Measurements from ENCODE around the gene EIF6.

Gene EIF6

GRCh38 chr20:35293303-35294292, 9.0 kb upstream of the EIF6 start:
- H3K4me3 ChIP-seq (ENCODE audit: low read length): no peak overlapping the region
- no peak for TF ChIP-seq ZNF274 (IDR thresholded peaks at IDR 0.05; ENCODE audit: low read depth, low read length)

GRCh38 chr20:35292504-35293285, 8.1 kb upstream of the EIF6 start:
- TF ChIP-seq ZNF274 (IDR thresholded peaks at IDR 0.05; ENCODE audit: low read depth, low read length): no peak
- no peak overlapping the region for H3K4me3 ChIP-seq (ENCODE audit: low read length)

- no peak for TF ChIP-seq ZNF274 (IDR thresholded peaks at IDR 0.05; ENCODE audit: low read depth, low read length)
- H3K4me3 ChIP-seq (ENCODE audit: low read length): no peak within 1 kb of the TSS
These were observed 7.3 kb upstream of the EIF6 start, which contains the start of gene FAM83C for GRCh38 chr20:35291654-35292503. Gene FAM83C, minus strand, starts transcription at chr20:35292425. Its CDS starts 121 bp downstream, at chr20:35292304.

- H3K4me3 ChIP-seq (ENCODE audit: low read length): no peak overlapping the region
- TF ChIP-seq ZNF274 (IDR thresholded peaks at IDR 0.05; ENCODE audit: low read depth, low read length): no peak
These were observed 6.4 kb upstream of the EIF6 start for GRCh38 chr20:35290887-35291417.

GRCh38 chr20:35290186-35290886, 5.8 kb upstream of the EIF6 start:
- TF ChIP-seq ZNF274 (IDR thresholded peaks at IDR 0.05; ENCODE audit: low read depth, low read length): no peak
- no peak overlapping the region for H3K4me3 ChIP-seq (ENCODE audit: low read length)

- no peak overlapping the region for H3K4me3 ChIP-seq (ENCODE audit: low read length)
- TF ChIP-seq ZNF274 (IDR thresholded peaks at IDR 0.05; ENCODE audit: low read depth, low read length): no peak
These were observed 3.9 kb upstream of the EIF6 start for GRCh38 chr20:35288325-35289060.

- no peak for TF ChIP-seq ZNF274 (IDR thresholded peaks at IDR 0.05; ENCODE audit: low read depth, low read length)
- H3K4me3 ChIP-seq (ENCODE audit: low read length): no peak overlapping the region
These were observed 3.1 kb upstream of the EIF6 start for GRCh38 chr20:35287509-35288324.

- TF ChIP-seq ZNF274 (IDR thresholded peaks at IDR 0.05; ENCODE audit: low read depth, low read length): no peak
- no peak overlapping the region for H3K4me3 ChIP-seq (ENCODE audit: low read length)
These were observed 2.4 kb upstream of the EIF6 start for GRCh38 chr20:35286899-35287508.

- TF ChIP-seq ZNF274 (IDR thresholded peaks at IDR 0.05; ENCODE audit: low read depth, low read length): no peak
- H3K4me3 ChIP-seq (ENCODE audit: low read length): no peak overlapping the region
These were observed 1.7 kb upstream of the EIF6 start for GRCh38 chr20:35286077-35286898.

GRCh38 chr20:35285806-35286076, 1.2 kb upstream of the EIF6 start:
- no peak for TF ChIP-seq ZNF274 (IDR thresholded peaks at IDR 0.05; ENCODE audit: low read depth, low read length)
- no peak overlapping the region for H3K4me3 ChIP-seq (ENCODE audit: low read length)

Measured in GM08714 (cell line).